Gastroesophageal sphincter (tissue), 4 donors: Measurements from ENCODE around the gene YES1. TPM values are rescaled to one million over a fixed set of nuclear protein-coding genes. Genes with fewer than 3 reads are reported as not detected.

Experiments used
- ATAC-seq: fragments of 150-250 bp; one replicate; pipeline ENCODE4 v1.9.1; 2016; ENCODE audit warnings: mild to moderate bottlenecking, moderate library complexity
- H3K27ac ChIP-seq, 4 donors: fragments of 200-600 bp; sonication (generic) in 3 of 4; 1 replicate in 3 of 4; 2 replicates in 1 of 4; pipeline ENCODE4 v1.5.1; 2016 to 2019
- H3K27me3 ChIP-seq: fragments of 200-600 bp; sonication (generic); one replicate; pipeline ENCODE4 v1.5.1; 2019
- H3K36me3 ChIP-seq, 2 donors: fragments of 200-600 bp; sonication (generic); one replicate each; pipeline ENCODE4 v1.5.1; 2019; ENCODE audit warnings: control low read depth in 1 of 2
- H3K4me1 ChIP-seq, 3 donors: fragments of 200-600 bp; sonication (generic); 1 replicate in 2 of 3; 2 replicates in 1 of 3; pipeline ENCODE4 v1.5.1; 2016 to 2019; ENCODE audit warnings: control low read depth in 2 of 3
- H3K4me3 ChIP-seq, 2 donors: fragments of 200-600 bp; sonication (generic); one replicate each; pipeline ENCODE4 v1.5.1; 2019; ENCODE audit warnings: mild to moderate bottlenecking in 1 of 2, moderate library complexity in 1 of 2
- H3K9me3 ChIP-seq, 3 donors: fragments of 200-600 bp; sonication (generic); one replicate each; pipeline ENCODE4 v1.5.1; 2017 to 2019; ENCODE audit warnings: control low read depth in 2 of 3
- EP300 ChIP-seq: sonication (generic); formaldehyde crosslinking; IDR thresholded peaks from one replicate; pipeline ENCODE4 v1.6.1; 2017; ENCODE audit warnings: antibody characterized with exemption, mild to moderate bottlenecking
- POLR2A ChIP-seq, 2 donors: fragments of 450-650 bp; IDR thresholded peaks; one replicate each; pipeline ENCODE4 v1.6.1; 2017; ENCODE audit warnings: antibody characterized with exemption in 2 of 2, mild to moderate bottlenecking in 2 of 2, moderate library complexity in 1 of 2
- POLR2AphosphoS5 ChIP-seq: sonication (generic); formaldehyde crosslinking; IDR thresholded peaks from one replicate; pipeline ENCODE4 v1.6.1; 2017; ENCODE audit warnings: antibody characterized with exemption
- WGBS, 2 donors: methylation state at CpG; one replicate each; pipeline ENCODE4 v1.1.5; 2018; ENCODE audit warnings: low coverage in 1 of 2; 5-methylcytosine and 5-hydroxymethylcytosine counted together
- total RNA-seq, 4 donors: library from RNA; depleted of rRNA; stranded (reverse); fragments of >200 nt; gene quantifications; one replicate each; pipeline ENCODE4 v1.1.0, GENCODE V29; 2016
- TF ChIP-seq, protein P1 (sequence below), 4 experiments: fragments of 200-600 bp in 2 of 4; fragments of 450-650 bp in 2 of 4; sonication (generic) in 1 of 4; IDR thresholded peaks; one replicate each; pipeline ENCODE4 v1.5.1; 2017 to 2019; ENCODE audit warnings: antibody characterized with exemption in 4 of 4, mild to moderate bottlenecking in 2 of 4, moderate library complexity in 2 of 4

Gene YES1
- total RNA-seq, 4 donors from 2014 or later, result 84.1 to 127 (median 96.8) TPM

DNA sequence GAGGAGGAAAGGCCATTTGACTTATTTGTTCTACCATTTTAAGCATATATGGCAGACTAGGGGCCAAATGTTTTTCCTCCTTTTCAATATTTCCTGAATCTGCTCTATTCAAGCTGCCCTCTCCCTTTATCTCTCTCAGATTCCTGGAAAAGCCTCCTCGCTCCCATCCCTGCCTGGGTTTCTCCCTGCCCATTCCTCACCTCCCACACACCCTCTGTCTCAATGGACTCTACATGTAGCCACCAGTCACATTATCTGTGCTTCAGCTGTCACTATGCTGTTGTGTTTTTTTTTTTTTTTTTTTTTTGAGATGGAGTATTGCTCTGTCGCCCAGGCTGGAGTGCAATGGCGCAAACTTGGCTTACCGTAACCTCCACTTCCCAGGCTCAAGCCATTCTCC lies 131.7 kb downstream of the YES1 start:
- WGBS, 2 donors, result 86 to 100% methylated on average over 1 to 3 of the region's 4 CpGs
- Histone ChIP-seq H3K4me1 (peaks cover 0 to 5% (median 0%) of the 10 kb centered on the region in 3 donors), H3K9me3 (no peaks in the 10 kb centered on the region), H3K27me3 (no peaks in the 10 kb centered on the region), H3K27ac (no peak overlapping the region), H3K36me3 (peaks cover 0 to 96% of the 10 kb centered on the region in 2 donors), H3K4me3 (no peak overlapping the region)
- ATAC-seq, result no peak
- TF ChIP-seq, protein P1, sequence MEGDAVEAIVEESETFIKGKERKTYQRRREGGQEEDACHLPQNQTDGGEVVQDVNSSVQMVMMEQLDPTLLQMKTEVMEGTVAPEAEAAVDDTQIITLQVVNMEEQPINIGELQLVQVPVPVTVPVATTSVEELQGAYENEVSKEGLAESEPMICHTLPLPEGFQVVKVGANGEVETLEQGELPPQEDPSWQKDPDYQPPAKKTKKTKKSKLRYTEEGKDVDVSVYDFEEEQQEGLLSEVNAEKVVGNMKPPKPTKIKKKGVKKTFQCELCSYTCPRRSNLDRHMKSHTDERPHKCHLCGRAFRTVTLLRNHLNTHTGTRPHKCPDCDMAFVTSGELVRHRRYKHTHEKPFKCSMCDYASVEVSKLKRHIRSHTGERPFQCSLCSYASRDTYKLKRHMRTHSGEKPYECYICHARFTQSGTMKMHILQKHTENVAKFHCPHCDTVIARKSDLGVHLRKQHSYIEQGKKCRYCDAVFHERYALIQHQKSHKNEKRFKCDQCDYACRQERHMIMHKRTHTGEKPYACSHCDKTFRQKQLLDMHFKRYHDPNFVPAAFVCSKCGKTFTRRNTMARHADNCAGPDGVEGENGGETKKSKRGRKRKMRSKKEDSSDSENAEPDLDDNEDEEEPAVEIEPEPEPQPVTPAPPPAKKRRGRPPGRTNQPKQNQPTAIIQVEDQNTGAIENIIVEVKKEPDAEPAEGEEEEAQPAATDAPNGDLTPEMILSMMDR (IDR thresholded peaks at IDR 0.05), result no peak
- TF ChIP-seq EP300 (no peak), POLR2A (IDR thresholded peaks at IDR 0.05) (no peak), POLR2AphosphoS5 (no peak)

DNA sequence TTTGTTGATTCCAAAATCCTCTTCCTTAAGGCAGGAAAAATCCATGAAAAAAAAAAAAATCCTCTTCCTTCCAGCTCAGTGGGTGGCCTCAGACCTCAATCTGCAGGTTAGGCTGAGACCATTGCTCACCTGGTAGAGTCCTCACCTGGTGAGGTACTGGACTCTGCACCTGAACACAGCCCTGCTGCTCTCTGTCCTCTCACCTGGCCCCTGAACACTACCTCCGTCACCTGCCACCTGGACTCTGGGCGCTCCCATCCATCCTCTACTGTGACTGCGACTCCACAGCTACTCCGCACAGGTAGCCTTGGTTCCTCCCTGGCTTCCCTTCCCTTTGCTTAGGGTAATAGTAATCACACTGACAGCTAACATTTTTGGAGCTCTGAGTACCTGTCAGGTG lies 132.5 kb downstream of the YES1 start:
- H3K4me3 ChIP-seq, result no peak overlapping the region
- TF ChIP-seq POLR2A (IDR thresholded peaks at IDR 0.05) (no peak), POLR2AphosphoS5 (no peak), EP300 (no peak)
- TF ChIP-seq, protein P1 (IDR thresholded peaks at IDR 0.05), result no peak
- H3K9me3 ChIP-seq, result no peaks in the 10 kb centered on the region
- no peaks in the 10 kb centered on the region for H3K27me3 ChIP-seq
- peaks cover 0 to 14% (median 0%) of the 10 kb centered on the region in 3 donors for H3K4me1 ChIP-seq
- WGBS, 2 donors, result 80 to 93% methylated on average over 1 to 3 of the region's 4 CpGs
- no peak overlapping the region for H3K27ac ChIP-seq
- peaks cover 0 to 93% of the 10 kb centered on the region in 2 donors for H3K36me3 ChIP-seq
- no peak for ATAC-seq

DNA sequence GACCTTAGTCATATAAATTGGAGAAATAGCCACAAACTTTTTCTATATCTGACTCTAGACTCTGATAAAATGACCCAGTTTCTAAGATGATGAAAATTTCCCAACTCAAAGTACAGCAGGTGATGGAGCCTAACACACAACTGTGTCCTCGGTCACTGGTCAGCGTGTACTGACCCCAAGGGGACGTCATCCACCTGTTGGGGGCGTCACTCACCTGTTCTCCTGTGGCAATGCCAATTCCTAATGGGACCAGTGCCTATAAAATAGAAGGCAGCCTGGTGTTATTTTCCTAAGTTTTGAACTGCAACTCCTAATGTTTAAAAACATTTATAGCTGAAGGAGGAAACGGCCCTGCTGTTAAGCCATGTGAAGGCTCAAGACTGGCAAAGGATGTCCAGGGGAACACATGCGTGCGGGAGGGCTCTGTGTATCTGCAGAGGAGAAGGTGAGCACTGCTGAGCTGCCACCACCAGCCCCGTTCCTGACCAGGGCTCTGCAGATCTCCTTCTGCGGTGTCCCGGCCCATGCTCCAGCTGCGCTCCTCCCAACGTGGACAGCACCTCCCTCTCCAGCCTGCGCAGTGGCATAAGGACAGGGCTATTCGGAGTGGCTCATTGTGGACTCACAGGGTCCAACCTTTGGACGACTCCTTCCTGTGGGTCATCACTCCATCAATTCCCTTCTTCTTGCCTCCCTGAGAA lies 133.4 kb downstream of the YES1 start:
- TF ChIP-seq, protein P1 (IDR thresholded peaks at IDR 0.05), result no peak
- no peak for TF ChIP-seq EP300
- TF ChIP-seq POLR2AphosphoS5, result no peak
- TF ChIP-seq POLR2A (IDR thresholded peaks at IDR 0.05), result no peak
- Histone ChIP-seq H3K27ac (no peak overlapping the region), H3K9me3 (no peaks in the 10 kb centered on the region), H3K27me3 (no peaks in the 10 kb centered on the region), H3K4me1 (peaks cover 0 to 22% (median 0%) of the 10 kb centered on the region in 3 donors), H3K4me3 (no peak overlapping the region), H3K36me3 (peaks cover 0 to 85% of the 10 kb centered on the region in 2 donors)
- ATAC-seq, result no peak
- 83 to 90% methylated on average over 2 to 6 of the region's 15 CpGs for WGBS, 2 donors

DNA sequence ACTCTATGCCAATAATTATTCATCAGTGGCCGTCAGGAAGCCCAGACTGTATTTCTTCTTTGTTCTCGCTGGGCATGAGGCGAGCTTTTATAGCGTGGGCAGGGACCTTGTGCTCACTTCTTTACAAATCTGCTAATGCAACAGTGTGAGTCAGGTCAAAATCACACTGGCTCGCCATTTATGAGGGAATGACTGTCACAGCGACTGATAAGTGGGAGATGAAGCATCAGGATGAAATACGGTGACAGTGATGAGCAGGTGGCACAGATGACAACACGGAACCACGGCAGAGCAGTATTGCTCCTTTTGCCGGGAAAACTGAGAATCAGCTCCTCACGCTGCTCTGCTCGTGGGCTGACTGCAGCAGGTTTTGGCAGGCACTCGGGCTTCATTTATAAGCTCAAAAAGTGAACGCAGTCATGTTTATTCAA lies 134.1 kb downstream of the YES1 start:
- no peak for ATAC-seq
- Histone ChIP-seq H3K27me3 (no peaks in the 10 kb centered on the region), H3K9me3 (no peaks in the 10 kb centered on the region), H3K4me1 (peaks cover 0 to 28% (median 0%) of the 10 kb centered on the region in 3 donors), H3K27ac (peak overlapping the region in 1 of 4 donors; percentile 32), H3K36me3 (peaks cover 0 to 79% of the 10 kb centered on the region in 2 donors), H3K4me3 (no peak overlapping the region)
- TF ChIP-seq EP300 (no peak), POLR2A (IDR thresholded peaks at IDR 0.05) (no peak), POLR2AphosphoS5 (no peak)
- TF ChIP-seq, protein P1 (IDR thresholded peaks at IDR 0.05), result no peak
- WGBS, 2 donors, result 64 to 71% methylated on average over 2 to 12 of the region's 14 CpGs

DNA sequence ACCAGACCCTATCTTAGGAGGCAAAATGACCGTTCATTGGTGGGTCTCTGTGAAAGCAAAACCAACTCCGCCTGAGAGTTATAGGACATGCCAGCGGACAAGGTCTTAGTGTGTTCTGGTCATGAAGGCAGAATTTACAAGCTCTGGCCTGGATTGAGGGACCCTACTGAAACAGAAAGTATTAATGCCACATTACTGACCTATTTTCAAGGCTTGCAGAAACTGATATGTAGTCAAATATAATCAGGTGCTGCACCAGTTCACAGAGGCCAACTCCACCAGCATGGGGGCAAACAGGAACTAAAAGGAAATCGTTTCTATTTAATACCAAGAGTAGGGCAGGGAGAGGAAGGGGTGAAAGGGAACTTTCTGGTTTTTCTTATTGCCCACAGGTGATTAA lies 134.9 kb downstream of the YES1 start:
- H3K4me3 ChIP-seq, result no peak overlapping the region
- TF ChIP-seq POLR2A (IDR thresholded peaks at IDR 0.05) (no peak), EP300 (no peak), POLR2AphosphoS5 (no peak)
- TF ChIP-seq, protein P1 (IDR thresholded peaks at IDR 0.05), result no peak
- peaks cover 0 to 36% (median under 1%) of the 10 kb centered on the region in 3 donors for H3K4me1 ChIP-seq
- no peaks in the 10 kb centered on the region for H3K27me3 ChIP-seq
- peaks cover 0 to 78% of the 10 kb centered on the region in 2 donors for H3K36me3 ChIP-seq
- no peak overlapping the region for H3K27ac ChIP-seq
- H3K9me3 ChIP-seq, result no peaks in the 10 kb centered on the region
- 42 to 87% methylated on average over 4 of the region's 4 CpGs for WGBS, 2 donors
- no peak for ATAC-seq
